Adrenal gland (tissue), 5 donors: ENCODE data around the gene CALN1.

Experiments used
- POLR2A ChIP-seq, 2 donors: fragments of 450-650 bp; IDR thresholded peaks; one replicate each; pipeline ENCODE4 v1.6.1; 2017; ENCODE audit warnings: antibody characterized with exemption in 2 of 2, mild to moderate bottlenecking in 2 of 2, moderate library complexity in 1 of 2
- TF ChIP-seq, protein P1 (sequence below), 6 experiments: fragments of 450-650 bp in 4 of 6; fragments of 200-600 bp in 2 of 6; sonication (generic) in 1 of 6; IDR thresholded peaks; 1 replicate in 5 of 6; 2 replicates in 1 of 6; pipeline versions ENCODE4 v1.5.1 to v1.8.0; 2016 to 2021; ENCODE audit warnings: antibody characterized with exemption in 6 of 6, mild to moderate bottlenecking in 2 of 6, moderate library complexity in 1 of 6
- donor health status: DM: no; HTN: no; CAD: no.

DNA sequence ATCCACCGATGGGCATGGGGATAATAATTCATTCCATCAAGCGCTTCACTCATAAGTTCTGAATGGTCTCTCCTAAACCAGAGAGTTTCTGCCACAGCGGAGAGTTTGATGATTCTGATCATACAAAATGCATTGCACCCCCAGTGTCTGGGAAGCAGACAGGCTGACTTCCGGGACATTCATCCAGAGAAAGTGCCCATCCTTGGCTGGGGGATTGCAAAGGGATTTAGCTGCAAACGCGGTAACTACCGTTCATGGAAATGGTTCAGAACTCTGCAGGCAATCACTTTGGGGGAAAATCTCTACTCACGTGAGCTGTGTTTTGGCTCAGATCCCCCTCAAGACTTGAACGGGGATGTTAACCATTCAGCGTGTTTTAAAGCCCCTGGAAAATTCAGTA lies 33.4 kb upstream of the CALN1 start:
- TF ChIP-seq, protein P1, sequence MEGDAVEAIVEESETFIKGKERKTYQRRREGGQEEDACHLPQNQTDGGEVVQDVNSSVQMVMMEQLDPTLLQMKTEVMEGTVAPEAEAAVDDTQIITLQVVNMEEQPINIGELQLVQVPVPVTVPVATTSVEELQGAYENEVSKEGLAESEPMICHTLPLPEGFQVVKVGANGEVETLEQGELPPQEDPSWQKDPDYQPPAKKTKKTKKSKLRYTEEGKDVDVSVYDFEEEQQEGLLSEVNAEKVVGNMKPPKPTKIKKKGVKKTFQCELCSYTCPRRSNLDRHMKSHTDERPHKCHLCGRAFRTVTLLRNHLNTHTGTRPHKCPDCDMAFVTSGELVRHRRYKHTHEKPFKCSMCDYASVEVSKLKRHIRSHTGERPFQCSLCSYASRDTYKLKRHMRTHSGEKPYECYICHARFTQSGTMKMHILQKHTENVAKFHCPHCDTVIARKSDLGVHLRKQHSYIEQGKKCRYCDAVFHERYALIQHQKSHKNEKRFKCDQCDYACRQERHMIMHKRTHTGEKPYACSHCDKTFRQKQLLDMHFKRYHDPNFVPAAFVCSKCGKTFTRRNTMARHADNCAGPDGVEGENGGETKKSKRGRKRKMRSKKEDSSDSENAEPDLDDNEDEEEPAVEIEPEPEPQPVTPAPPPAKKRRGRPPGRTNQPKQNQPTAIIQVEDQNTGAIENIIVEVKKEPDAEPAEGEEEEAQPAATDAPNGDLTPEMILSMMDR (IDR thresholded peaks at IDR 0.05) = no peak
- no peak for TF ChIP-seq POLR2A (IDR thresholded peaks at IDR 0.05)
